Sciatic nerve (tissue), 2 donors: ENCODE measurements around the gene HP. TPM values are rescaled to one million over a fixed set of nuclear protein-coding genes. Genes with fewer than 3 reads are reported as not detected.
A peak's percentile ranks its signal among the peaks of the same experiment; 100 is the strongest.
"Not testable (repeated sequence)": the region's sequence is repeated elsewhere in the genome, so short reads cannot be mapped to it uniquely, and the experiment has no call there.

ENCODE experiments used
- ATAC-seq: fragments of 200-7000 bp; cut with Tn5 transposase; one replicate; pipeline ENCODE4 v1.9.1; 2020; ENCODE audit warnings: mild to moderate bottlenecking, moderate library complexity
- DNase-seq: peaks from one replicate; pipeline ENCODE4 v3.0.0-alpha.2; 2020; ENCODE audit warnings: low spot score
- intact Hi-C: fragments of 100-400 bp; cut with DNase I; formaldehyde crosslinking; loops from one replicate; pipeline ENCODE4 v1.14.2; 2022
- total RNA-seq: library from RNA; stranded (reverse); fragmentation: NEBNext Ultra II Directional; extraction: Animal tissue kit (Norgen Biotek cat#: 25700); gene quantifications from one replicate; pipeline ENCODE4 v1.2.1, GENCODE V29; 2021
- donor health status: DM: no; HTN: no; CAD: no.
- donor health status: DM: no; HTN: no; CAD: no.

Gene HP
- total RNA-seq, 1 donor from 2014 or later: 35.4 TPM

DNA sequence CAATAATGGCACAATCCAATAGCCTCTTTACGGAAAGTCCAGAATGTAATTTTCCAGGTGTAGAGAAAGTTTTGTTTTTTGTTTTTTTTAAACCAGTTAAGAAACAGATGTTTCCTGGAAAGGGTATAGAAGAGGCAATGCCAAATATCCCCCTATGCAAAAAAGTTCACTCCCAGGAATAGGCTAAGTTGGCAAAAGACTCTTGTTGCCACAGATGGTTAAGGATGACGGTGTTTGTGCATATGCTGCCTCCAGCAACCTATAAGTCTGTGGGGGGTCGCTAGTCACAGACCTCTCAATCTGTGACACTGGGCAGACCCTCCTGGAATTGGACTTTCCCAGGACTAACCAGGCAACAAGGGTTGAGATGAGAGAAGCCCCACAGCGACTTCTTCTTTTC is 20.9 kb upstream of the HP start:
- ATAC-seq (no peak), DNase-seq (no peak)
- intact Hi-C loops: no loop called here

DNA sequence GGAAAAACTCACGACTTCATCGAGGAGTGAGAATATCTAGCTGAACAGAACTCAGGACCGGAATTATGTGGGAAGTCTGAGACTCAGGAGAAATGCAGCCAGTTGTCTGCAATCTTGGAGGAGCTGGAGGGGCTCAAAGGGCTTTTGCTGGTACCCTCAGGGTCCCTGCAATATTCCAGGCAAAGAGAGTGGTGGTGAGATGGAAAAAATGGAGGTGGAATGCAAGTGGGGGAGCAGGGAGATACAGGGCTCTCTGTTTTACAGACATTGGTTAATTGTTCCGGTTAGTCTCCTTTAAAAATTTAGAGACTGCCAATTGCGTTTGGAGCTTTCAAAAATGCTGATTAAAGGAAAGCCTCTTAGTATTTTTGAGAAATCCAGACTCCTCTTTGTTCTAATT is 18.2 kb upstream of the HP start:
- ATAC-seq (no peak), DNase-seq (no peak)
- intact Hi-C loops: no loop called here

- ATAC-seq: no peak
Observed at GRCh38 chr16:72042157-72042660, 12.1 kb upstream of the HP start.

GRCh38 chr16:72043058-72043457 is 11.2 kb upstream of the HP start:
- DNase-seq: no peak
- ATAC-seq: no peak
- intact Hi-C loops: no loop called here

More at GRCh38 chr16:72042157-72042660, 12.1 kb upstream of the HP start:
- intact Hi-C loops: no loop called here
- DNase-seq: no peak

DNA sequence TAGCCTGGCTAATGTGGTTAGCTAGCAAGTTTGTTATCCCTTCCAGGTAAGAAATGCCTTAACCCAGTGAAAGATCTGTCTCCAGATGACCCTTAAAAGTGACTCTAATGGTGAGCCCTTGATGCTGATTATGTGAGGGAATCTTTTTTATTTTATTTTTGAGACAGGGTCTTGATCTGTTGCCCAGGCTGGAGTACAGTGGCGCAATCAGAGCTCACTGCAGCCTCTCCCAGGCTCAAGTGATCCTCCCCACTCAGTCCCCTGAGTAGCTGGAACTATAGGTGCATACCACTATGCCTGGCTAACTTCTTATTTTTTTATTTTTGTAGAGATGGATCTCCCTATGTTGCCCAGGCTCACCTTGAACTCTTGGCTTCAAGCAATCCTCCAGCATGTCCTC is 10.8 kb upstream of the HP start:
- no peak for ATAC-seq
- intact Hi-C loops: no loop called here

DNA sequence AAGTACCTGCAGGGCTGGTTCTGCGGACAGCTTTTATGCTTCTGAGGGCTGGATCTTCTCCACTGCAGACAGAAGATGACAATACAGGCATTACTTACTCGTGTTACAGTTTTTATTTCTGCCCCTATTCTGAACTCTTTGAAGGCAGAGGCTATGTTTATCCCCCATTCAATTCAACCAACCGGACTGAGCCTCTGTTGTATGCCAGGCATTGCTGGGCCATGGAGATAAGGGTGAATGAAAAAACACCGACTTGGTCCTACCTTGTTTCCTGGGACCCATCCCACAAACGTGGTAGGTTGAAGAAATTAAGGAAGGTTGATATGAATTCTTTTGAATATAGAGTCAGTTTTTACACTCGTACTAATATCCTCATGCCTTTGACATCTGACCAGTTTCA is 10.0 kb upstream of the HP start:
- DNase-seq: no peak
- intact Hi-C loops: no loop called here
- no peak for ATAC-seq

More for the DNA sequence above, 10.8 kb upstream of the HP start:
- DNase-seq: no peak

GRCh38 chr16:72044825-72045359 is 9.4 kb upstream of the HP start:
- intact Hi-C loops: no loop called here
- ATAC-seq: no peak
- no peak for DNase-seq

GRCh38 chr16:72049110-72049509 is 5.2 kb upstream of the HP start:
- ATAC-seq: no peak
- DNase-seq: no peak
- intact Hi-C loops: no loop called here

DNA sequence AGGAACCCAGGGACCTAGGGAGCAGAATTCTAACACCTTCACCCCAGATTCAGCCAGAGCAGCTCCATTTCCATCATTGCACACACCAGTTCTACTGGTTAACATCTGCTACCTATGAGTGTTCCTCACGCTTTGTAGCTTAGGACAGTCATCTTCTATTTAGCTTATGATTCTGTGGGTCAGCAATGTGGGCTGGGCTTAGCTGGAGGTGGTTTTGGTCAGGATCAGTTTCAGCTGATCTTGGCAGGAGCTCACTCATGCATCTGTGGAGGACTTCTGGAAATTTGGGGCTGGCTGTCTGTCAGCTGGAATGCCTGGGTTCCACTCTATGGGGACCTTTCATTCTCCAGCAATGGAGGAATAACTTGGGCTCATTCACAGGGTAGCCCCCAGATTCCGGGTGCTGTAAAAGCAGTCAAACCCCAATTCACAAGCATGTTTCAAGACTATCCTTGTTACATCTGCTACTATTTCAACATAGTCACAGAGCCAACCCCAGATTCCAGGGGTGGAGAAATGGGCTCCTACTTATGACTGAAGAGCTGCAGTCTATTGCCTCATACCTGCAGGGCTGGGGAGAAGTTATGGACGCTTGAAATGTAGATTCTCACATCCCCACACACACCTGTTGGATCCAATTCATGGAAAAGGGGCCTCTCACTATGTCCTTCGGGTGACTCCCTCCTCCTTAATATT is 3.4 kb upstream of the HP start:
- intact Hi-C loops: no loop called here
- peak; percentile 91 for ATAC-seq
- DNase-seq: no peak

GRCh38 chr16:72051818-72052217 is 2.5 kb upstream of the HP start:
- intact Hi-C loops: no loop called here
- ATAC-seq: peak; percentile 69
- no peak for DNase-seq

GRCh38 chr16:72055911-72056310 is 1.6 kb downstream of the HP start:
- DNase-seq (no peak), ATAC-seq (no peak)
- intact Hi-C loops: no loop called here

GRCh38 chr16:72057313-72057712 is 3.0 kb downstream of the HP start:
- DNase-seq, ATAC-seq, intact Hi-C loops: not testable (repeated sequence)

DNA sequence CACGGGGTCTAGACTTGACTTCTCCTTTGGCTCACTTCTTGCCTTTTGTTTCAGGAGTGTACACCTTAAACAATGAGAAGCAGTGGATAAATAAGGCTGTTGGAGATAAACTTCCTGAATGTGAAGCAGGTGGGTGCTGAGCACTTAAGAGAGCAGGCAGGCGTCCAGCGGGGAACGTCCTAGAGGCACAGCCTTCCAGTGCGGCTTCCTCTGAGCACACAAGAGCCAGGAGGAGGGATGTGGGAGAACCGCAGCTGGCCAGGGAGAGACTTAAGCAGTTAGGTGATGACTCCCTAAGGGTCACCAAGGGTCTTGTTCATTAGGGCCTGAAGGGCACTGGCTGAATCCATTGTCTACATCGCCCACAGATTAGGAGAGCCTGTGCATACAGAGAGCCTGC is 4.8 kb downstream of the HP start:
- intact Hi-C loops, ATAC-seq, DNase-seq: not testable (repeated sequence)

DNA sequence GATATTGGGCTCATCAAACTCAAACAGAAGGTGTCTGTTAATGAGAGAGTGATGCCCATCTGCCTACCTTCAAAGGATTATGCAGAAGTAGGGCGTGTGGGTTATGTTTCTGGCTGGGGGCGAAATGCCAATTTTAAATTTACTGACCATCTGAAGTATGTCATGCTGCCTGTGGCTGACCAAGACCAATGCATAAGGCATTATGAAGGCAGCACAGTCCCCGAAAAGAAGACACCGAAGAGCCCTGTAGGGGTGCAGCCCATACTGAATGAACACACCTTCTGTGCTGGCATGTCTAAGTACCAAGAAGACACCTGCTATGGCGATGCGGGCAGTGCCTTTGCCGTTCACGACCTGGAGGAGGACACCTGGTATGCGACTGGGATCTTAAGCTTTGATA is 6.1 kb downstream of the HP start:
- no peak for ATAC-seq
- no peak for DNase-seq
- intact Hi-C loops: no loop called here

DNA sequence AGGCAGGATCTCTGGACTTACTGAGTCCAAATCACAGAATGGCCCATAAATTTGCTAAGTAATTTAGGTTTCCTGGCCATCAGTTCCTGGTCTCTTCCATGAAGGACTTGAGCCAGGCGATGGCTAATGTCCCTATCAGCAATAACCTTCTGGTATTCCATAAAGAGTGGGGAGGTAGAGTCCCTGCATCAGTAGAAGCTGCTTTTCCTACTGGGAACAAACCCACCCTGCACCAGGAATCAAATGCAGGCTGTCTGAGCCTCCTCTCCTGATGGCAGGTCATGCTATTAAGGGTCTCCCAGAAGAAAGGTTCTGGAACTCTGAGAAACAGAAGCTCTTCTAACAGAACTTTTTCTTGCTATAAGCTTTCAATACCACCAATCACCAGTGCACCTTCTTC is 7.3 kb downstream of the HP start:
- DNase-seq: no peak
- ATAC-seq: no peak
- intact Hi-C loops: no loop called here

DNA sequence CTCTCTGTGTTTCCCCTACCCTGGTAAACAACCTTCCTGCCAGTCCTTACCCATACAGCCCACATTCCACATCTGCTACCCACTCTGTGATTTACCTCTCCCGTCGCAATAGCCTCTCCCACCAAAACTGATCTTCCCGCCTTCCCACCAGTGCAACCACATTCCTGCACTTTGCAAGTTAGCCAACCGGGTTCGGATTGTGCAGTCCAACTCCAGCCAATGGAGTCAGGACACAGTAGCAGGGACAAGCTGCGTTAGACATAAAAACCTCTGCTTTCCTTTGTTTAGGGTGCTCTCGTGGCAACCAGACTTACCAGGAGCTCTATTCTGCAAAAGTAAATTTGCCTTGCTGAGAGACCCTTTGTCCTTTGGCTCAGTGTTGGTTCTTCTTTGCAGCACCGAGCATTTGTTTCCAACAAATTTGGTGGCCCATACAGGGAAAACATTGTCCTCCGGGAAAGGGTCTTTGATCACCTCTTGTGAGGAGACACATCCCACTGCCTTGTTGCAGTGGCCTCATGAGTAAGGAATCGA is 10.1 kb downstream of the HP start:
- no peak for DNase-seq
- intact Hi-C loops: no loop called here
- ATAC-seq: no peak

DNA sequence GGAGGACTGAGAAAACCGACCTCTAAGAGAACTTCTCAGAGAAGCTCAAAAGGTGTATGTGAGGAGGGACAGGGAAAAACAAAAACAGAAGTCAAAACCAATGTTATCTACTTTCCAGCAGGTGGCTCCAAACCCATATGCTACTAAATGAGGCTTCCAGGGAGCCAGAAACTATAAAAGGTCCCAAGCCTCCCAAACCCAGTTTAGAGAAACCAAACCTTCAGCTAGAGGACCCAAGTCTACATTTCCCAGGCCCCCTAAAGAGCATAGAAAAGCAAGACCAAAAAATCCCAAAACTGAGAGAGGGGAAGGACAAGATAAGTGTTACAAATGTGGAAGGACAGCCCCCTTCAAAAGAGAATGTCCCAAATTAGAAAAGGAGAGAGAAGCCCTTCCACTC is 12.4 kb downstream of the HP start:
- intact Hi-C loops: no loop called here
- ATAC-seq (peak; percentile 66), DNase-seq (no peak)

DNA sequence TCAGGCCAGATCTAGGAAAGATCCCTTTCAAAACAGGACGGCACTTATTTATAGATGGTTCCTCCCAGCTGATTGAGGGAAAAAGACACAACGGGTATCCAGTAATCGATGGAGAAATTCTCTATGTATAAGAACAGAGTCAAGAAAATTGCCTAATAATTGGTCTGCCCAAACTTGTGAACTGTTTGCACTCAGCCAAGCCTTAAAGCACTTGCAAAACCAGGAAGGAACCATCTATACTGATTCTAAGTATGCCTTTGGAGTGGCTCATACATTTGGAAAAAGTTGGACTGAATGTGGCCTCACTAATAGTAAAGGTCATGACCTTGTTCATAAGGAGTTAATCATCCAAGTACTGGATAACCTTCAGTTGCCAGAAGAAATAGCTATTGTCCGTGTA is 14.6 kb downstream of the HP start:
- intact Hi-C loops: no loop called here
- DNase-seq (no peak), ATAC-seq (no peak)

DNA sequence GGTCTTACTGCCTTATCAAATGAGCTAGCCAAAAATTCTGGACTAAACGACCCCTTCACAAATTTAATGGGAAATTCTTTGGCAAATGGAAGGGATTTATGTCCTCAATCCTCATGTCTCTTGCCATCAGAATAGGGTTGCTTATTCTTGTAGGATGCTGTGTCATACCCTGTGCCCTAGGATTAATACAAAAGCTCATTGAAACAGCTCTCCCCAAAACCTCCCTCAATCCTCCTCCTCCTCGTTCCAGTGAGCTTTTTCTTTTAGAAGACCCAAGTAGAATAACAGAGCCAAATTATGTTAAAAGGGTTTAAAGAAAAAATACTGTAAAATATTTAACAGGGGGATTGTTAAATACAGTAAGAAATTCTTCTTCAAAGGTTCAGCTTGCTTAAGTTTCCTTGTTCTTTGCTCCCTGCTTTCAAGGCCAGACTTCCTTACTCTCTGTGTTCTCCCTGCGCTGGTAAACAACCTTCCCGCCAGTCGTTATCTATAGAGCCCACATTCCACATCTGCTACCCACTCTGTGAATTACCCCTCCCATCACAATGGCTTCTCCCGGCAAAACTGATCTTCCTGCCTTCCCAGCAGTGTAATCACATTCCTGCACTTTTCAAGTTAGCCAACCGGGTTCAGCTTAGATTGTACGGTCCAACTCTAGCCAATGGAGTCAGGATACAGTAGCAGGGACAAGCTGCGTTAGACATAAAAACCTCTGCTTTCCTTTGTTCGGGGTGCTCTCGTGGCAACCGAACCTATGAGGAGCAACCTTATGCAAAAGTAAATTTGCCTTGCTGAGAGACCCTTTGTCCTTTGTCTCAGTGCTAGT is 18.4 kb downstream of the HP start:
- intact Hi-C loops: no loop called here
- ATAC-seq (peak; percentile 59), DNase-seq (no peak)
